SK-N-SH (cell line): Measurements from ENCODE around the gene MAP3K4. TPM values are rescaled to one million over a fixed set of nuclear protein-coding genes. Genes with fewer than 3 reads are reported as not detected.
"Not testable (repeated sequence)": the region's sequence is repeated elsewhere in the genome, so short reads cannot be mapped to it uniquely, and the experiment has no call there.

Experiments used
- CTCF ChIA-PET: fragments of 300-600, 350-600 bp; formaldehyde crosslinking; extraction: SDS; loops from one replicate; lab custom pipeline; 2021; lab: Yijun Ruan, JAX
- POLR2A ChIA-PET: fragments of 350-600 bp; sonication (Branson Sonifier 250); formaldehyde crosslinking; extraction: SDS; loops from one replicate; lab custom pipeline; 2020; ENCODE audit warnings: antibody characterized with exemption, inconsistent platforms; lab: Yijun Ruan, JAX
- DNase-seq: peaks from one replicate; pipeline ENCODE4 v3.0.0; 2012
- H2AFZ ChIP-seq: fragments of 200-600 bp; sonication (generic); 2 replicates; pipeline ENCODE4 v1.8.1; 2016; ENCODE audit warnings: antibody characterized with exemption, mild to moderate bottlenecking, low read depth
- H3F3A ChIP-seq: fragments of 200-600 bp; sonication (generic); replicated peaks from 2 replicates; pipeline ENCODE3; 2016; ENCODE audit warnings: antibody characterized with exemption, mild to moderate bottlenecking; ENCODE audit not compliant: insufficient read depth
- H3K27ac ChIP-seq, 2 experiments: fragments of 200-500 bp in 1 of 2; fragments of 200-600 bp in 1 of 2; sonication (Bioruptor generic) in 1 of 2; sonication (generic), shearing (Covaris generic) in 1 of 2; 2 replicates each; pipeline versions ENCODE4 v1.5.1 to v1.6.1; 2014 to 2016; ENCODE audit warnings: low read depth in 2 of 2, inconsistent platforms in 1 of 2, low read length in 1 of 2, mild to moderate bottlenecking in 1 of 2, mixed read lengths in 1 of 2
- H3K27me3 ChIP-seq: fragments of 200-600 bp; sonication (generic), shearing (Covaris generic); 2 replicates; pipeline ENCODE4 v1.6.1; 2016; ENCODE audit warnings: mixed run types; ENCODE audit not compliant: insufficient read depth
- H3K36me3 ChIP-seq, 2 experiments: fragments of 200-500 bp in 1 of 2; fragments of 200-600 bp in 1 of 2; sonication (Bioruptor generic) in 1 of 2; sonication (generic) in 1 of 2; replicated peaks in 1 of 2; 2 replicates each; pipeline versions ENCODE3 to v1.5.1; 2014 to 2016; ENCODE audit warnings: low read length in 1 of 2, mild to moderate bottlenecking in 1 of 2; ENCODE audit not compliant: insufficient read depth in 2 of 2, control insufficient read depth in 1 of 2
- H3K4me1 ChIP-seq, 2 experiments: fragments of 200-500 bp in 1 of 2; fragments of 200-600 bp in 1 of 2; sonication (Bioruptor generic) in 1 of 2; sonication (generic), shearing (Covaris generic) in 1 of 2; 2 replicates each; pipeline versions ENCODE4 v1.5.1 to v1.6.1; 2014 to 2016; ENCODE audit warnings: low read depth in 1 of 2, low read length in 1 of 2, mixed run types in 1 of 2; ENCODE audit not compliant: insufficient read depth in 2 of 2, control insufficient read depth in 1 of 2
- H3K4me2 ChIP-seq: fragments of 200-600 bp; sonication (generic), shearing (Covaris generic); 2 replicates; pipeline ENCODE4 v1.6.1; 2017; ENCODE audit warnings: mixed run types
- H3K4me3 ChIP-seq, 2 experiments: fragments of 200-500 bp in 1 of 2; fragments of 200-600 bp in 1 of 2; sonication (Bioruptor generic) in 1 of 2; sonication (generic), shearing (Covaris generic) in 1 of 2; 2 replicates each; pipeline versions ENCODE4 v1.5.1 to v1.8.1; 2014 to 2016; ENCODE audit warnings: low read depth in 2 of 2, inconsistent platforms in 1 of 2, low read length in 1 of 2, mild to moderate bottlenecking in 1 of 2, mixed read lengths in 1 of 2, moderate library complexity in 1 of 2
- H3K79me2 ChIP-seq: fragments of 200-600 bp; sonication (generic); 2 replicates; pipeline ENCODE4 v1.8.1; 2017; ENCODE audit warnings: mild to moderate bottlenecking; ENCODE audit not compliant: insufficient read depth
- H3K9ac ChIP-seq: fragments of 200-600 bp; sonication (generic); 2 replicates; pipeline ENCODE4 v1.6.1; 2017; ENCODE audit warnings: mixed run types
- H3K9me2 ChIP-seq: fragments of 200-600 bp; sonication (generic); 2 replicates; pipeline ENCODE4 v1.6.1; 2017; ENCODE audit warnings: mixed run types
- H3K9me3 ChIP-seq: fragments of 200-600 bp; sonication (generic); 2 replicates; pipeline ENCODE4 v1.6.1; 2017; ENCODE audit warnings: mixed run types, mild to moderate bottlenecking, moderate library complexity
- H4K20me1 ChIP-seq: fragments of 200-600 bp; sonication (generic); 2 replicates; pipeline ENCODE4 v1.6.1; 2017; ENCODE audit warnings: mild to moderate bottlenecking, mixed run types; ENCODE audit not compliant: insufficient read depth
- CHD2 ChIP-seq: fragments of 150-350 bp; IDR thresholded peaks from 2 replicates; pipeline ENCODE4 v1.6.1; 2018; ENCODE audit warnings: low read length; ENCODE audit not compliant: partially characterized antibody
- FOSL2 ChIP-seq: IDR thresholded peaks from 2 replicates; pipeline ENCODE4 v1.4.0; 2012; ENCODE audit warnings: low read depth, mild to moderate bottlenecking, moderate library complexity, borderline replicate concordance
- FOXJ3 ChIP-seq: sonication (generic); formaldehyde crosslinking; IDR thresholded peaks from 2 replicates; pipeline ENCODE4 v1.5.1; 2020; ENCODE audit warnings: mild to moderate bottlenecking, missing genetic modification reagents
- FOXM1 ChIP-seq: IDR thresholded peaks from 2 replicates; pipeline ENCODE4 v1.4.0; 2012; ENCODE audit warnings: low read depth, mild to moderate bottlenecking
- GABPA ChIP-seq: IDR thresholded peaks from 2 replicates; pipeline ENCODE4 v1.4.0; 2012; ENCODE audit warnings: low read depth, mild to moderate bottlenecking
- GATA2 ChIP-seq: sonication (generic); formaldehyde crosslinking; IDR thresholded peaks from 2 replicates; pipeline ENCODE4 v1.5.0; 2020; ENCODE audit warnings: mild to moderate bottlenecking, missing genetic modification reagents
- JUND ChIP-seq: IDR thresholded peaks from 2 replicates; pipeline ENCODE4 v1.4.0; 2012
- MEF2A ChIP-seq: IDR thresholded peaks from 2 replicates; pipeline ENCODE4 v1.4.0; 2012; ENCODE audit warnings: low read depth, borderline replicate concordance
- PBX3 ChIP-seq: IDR thresholded peaks from 2 replicates; pipeline ENCODE4; 2012
- POLR2AphosphoS5 ChIP-seq: IDR thresholded peaks from 2 replicates; pipeline ENCODE4 v1.6.1; 2012; ENCODE audit warnings: low read depth, low read length
- RAD21 ChIP-seq: IDR thresholded peaks from 2 replicates; pipeline ENCODE4 v1.6.1; 2012; ENCODE audit warnings: mild to moderate bottlenecking, low read length
- RFX5 ChIP-seq: IDR thresholded peaks from 2 replicates; pipeline ENCODE4 v1.6.1; 2012; ENCODE audit warnings: mild to moderate bottlenecking, improper control_type of control experiment, low read length
- SIN3A ChIP-seq: IDR thresholded peaks from 2 replicates; pipeline ENCODE4 v1.6.1; 2012; ENCODE audit warnings: low read depth, mild to moderate bottlenecking, low read length, moderate library complexity, borderline replicate concordance
- SMC3 ChIP-seq: IDR thresholded peaks from 2 replicates; pipeline ENCODE4 v1.6.1; 2012; ENCODE audit warnings: low read depth, low read length, improper control_type of control experiment
- TCF12 ChIP-seq: IDR thresholded peaks from 2 replicates; pipeline ENCODE4 v1.4.0; 2012
- TEAD4 ChIP-seq: IDR thresholded peaks from 2 replicates; pipeline ENCODE4 v1.4.0; 2012; ENCODE audit warnings: mild to moderate bottlenecking, borderline replicate concordance; ENCODE audit not compliant: insufficient read depth
- YY1 ChIP-seq: IDR thresholded peaks from 2 replicates; pipeline ENCODE4 v1.4.0; 2012; ENCODE audit warnings: low read depth, mild to moderate bottlenecking
- WGBS: methylation state at CpG from one replicate; pipeline ENCODE4 v1.1.6; 2017; ENCODE audit warnings: low lambda C conversion rate; 5-methylcytosine and 5-hydroxymethylcytosine counted together
- polyA plus RNA-seq, 3 experiments: library from polyadenylated mRNA; depleted of rRNA; stranded (reverse); fragments of >200 nt; gene quantifications; 2 replicates each; pipeline ENCODE4 v1.2.3, GENCODE V29; 2012
- TF ChIP-seq, protein P1 (sequence below): fragments of 200-600 bp; sonication (generic); IDR thresholded peaks from 2 replicates; pipeline ENCODE4 v1.6.1; 2017; ENCODE audit warnings: antibody characterized with exemption, mild to moderate bottlenecking, moderate library complexity

The MAP3K4 gene
- polyA plus RNA-seq, 1 of the 3 experiments (the other 2 are of a cell fraction): 6.8 TPM

GRCh38 chr6:160975162-160975561 is 16.4 kb upstream of the MAP3K4 start:
- CTCF ChIA-PET: no interaction called here
- POLR2A ChIA-PET: no interaction called here
- Histone ChIP-seq H3K9me2 (no peaks in the 10 kb centered on the region), H3K4me1 (peaks cover 0 to 14% of the 10 kb centered on the region in 2 experiments; a peak in 2 of 4 replicates), H3K79me2 (no peaks in the 10 kb centered on the region), H3K9me3 (no peaks in the 10 kb centered on the region), H4K20me1 (no peaks in the 10 kb centered on the region), H3K27me3 (no peaks in the 10 kb centered on the region), H3F3A (peaks cover 5% of the 10 kb centered on the region), H3K36me3 (no peaks in the 10 kb centered on the region), H3K4me2 (no peak overlapping the region; the same call in 1 of the 2 replicates), H2AFZ (no peak overlapping the region), H3K9ac (no peak overlapping the region; the same call in 1 of the 2 replicates), H3K4me3 (no peak overlapping the region), H3K27ac (peak overlapping the region; percentile 68 to 82; a peak in 3 of 4 replicates)
- 29% methylated on average over 1 of the region's 1 CpG for WGBS
- TF ChIP-seq TCF12 (no peak), FOSL2 (no peak), GABPA (no peak), TEAD4 (no peak), RFX5 (no peak), SMC3 (no peak), FOXM1 (no peak)
- TF ChIP-seq, protein P1, sequence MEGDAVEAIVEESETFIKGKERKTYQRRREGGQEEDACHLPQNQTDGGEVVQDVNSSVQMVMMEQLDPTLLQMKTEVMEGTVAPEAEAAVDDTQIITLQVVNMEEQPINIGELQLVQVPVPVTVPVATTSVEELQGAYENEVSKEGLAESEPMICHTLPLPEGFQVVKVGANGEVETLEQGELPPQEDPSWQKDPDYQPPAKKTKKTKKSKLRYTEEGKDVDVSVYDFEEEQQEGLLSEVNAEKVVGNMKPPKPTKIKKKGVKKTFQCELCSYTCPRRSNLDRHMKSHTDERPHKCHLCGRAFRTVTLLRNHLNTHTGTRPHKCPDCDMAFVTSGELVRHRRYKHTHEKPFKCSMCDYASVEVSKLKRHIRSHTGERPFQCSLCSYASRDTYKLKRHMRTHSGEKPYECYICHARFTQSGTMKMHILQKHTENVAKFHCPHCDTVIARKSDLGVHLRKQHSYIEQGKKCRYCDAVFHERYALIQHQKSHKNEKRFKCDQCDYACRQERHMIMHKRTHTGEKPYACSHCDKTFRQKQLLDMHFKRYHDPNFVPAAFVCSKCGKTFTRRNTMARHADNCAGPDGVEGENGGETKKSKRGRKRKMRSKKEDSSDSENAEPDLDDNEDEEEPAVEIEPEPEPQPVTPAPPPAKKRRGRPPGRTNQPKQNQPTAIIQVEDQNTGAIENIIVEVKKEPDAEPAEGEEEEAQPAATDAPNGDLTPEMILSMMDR: no peak
- no peak for DNase-seq

GRCh38 chr6:160975961-160976360 is 15.6 kb upstream of the MAP3K4 start:
- POLR2A ChIA-PET, H3K27ac ChIP-seq, H3K4me2 ChIP-seq, H4K20me1 ChIP-seq, H3K79me2 ChIP-seq, H3K27me3 ChIP-seq, H2AFZ ChIP-seq, H3K9ac ChIP-seq, H3K9me3 ChIP-seq, H3K4me3 ChIP-seq, H3F3A ChIP-seq, H3K36me3 ChIP-seq, H3K9me2 ChIP-seq, DNase-seq: not testable (repeated sequence)
- 79% methylated on average over 4 of the region's 4 CpGs for WGBS
- peaks cover 0 to 14% of the 10 kb centered on the region in 2 experiments; a peak in 2 of 4 replicates for H3K4me1 ChIP-seq
- CTCF ChIA-PET: interaction anchor here (0.9 kb wide), 1 partner anchor 17 kb away, joined by 4 read pairs; no protein-coding TSS in a partner anchor

- Histone ChIP-seq H3K79me2 (no peaks in the 10 kb centered on the region), H3K27me3 (no peaks in the 10 kb centered on the region; the same call in 1 of the 2 replicates), H2AFZ (no peak overlapping the region), H3K9ac (no peak overlapping the region), H3K4me2 (no peak overlapping the region), H3F3A (peaks cover 5% of the 10 kb centered on the region), H3K9me2 (no peaks in the 10 kb centered on the region), H3K27ac (no peak overlapping the region), H3K4me1 (peaks cover 0 to 10% of the 10 kb centered on the region in 2 experiments; a peak in 2 of 4 replicates), H3K4me3 (no peak overlapping the region), H3K9me3 (no peaks in the 10 kb centered on the region), H4K20me1 (no peaks in the 10 kb centered on the region), H3K36me3 (no peaks in the 10 kb centered on the region)
- ChIA-PET POLR2A (no interaction called here), CTCF (interaction anchor here (1.0 to 1.5 kb wide), 3 partner anchors 11 to 47 kb away, joined by 3 to 5 read pairs (median 4); no protein-coding TSS in a partner anchor)
- no peak for DNase-seq
- 56% methylated on average over 4 of the region's 4 CpGs for WGBS
- TF ChIP-seq POLR2AphosphoS5: no peak
- no peak for TF ChIP-seq SIN3A
- TF ChIP-seq GATA2 (CRISPR knock-in tag): no peak
- no peak for TF ChIP-seq RFX5
- no peak for TF ChIP-seq CHD2
- no peak for TF ChIP-seq FOXM1
- TF ChIP-seq JUND: no peak
- TF ChIP-seq YY1: no peak
- TF ChIP-seq TCF12: no peak
- no peak for TF ChIP-seq SMC3
- TF ChIP-seq MEF2A: no peak
- TF ChIP-seq RAD21: no peak
- TF ChIP-seq FOXJ3: no peak
- TF ChIP-seq PBX3: no peak
Observed at GRCh38 chr6:160978141-160978901, 13.2 kb upstream of the MAP3K4 start.
